ENCODE measurements around the gene AMH.

Gene AMH

DNA sequence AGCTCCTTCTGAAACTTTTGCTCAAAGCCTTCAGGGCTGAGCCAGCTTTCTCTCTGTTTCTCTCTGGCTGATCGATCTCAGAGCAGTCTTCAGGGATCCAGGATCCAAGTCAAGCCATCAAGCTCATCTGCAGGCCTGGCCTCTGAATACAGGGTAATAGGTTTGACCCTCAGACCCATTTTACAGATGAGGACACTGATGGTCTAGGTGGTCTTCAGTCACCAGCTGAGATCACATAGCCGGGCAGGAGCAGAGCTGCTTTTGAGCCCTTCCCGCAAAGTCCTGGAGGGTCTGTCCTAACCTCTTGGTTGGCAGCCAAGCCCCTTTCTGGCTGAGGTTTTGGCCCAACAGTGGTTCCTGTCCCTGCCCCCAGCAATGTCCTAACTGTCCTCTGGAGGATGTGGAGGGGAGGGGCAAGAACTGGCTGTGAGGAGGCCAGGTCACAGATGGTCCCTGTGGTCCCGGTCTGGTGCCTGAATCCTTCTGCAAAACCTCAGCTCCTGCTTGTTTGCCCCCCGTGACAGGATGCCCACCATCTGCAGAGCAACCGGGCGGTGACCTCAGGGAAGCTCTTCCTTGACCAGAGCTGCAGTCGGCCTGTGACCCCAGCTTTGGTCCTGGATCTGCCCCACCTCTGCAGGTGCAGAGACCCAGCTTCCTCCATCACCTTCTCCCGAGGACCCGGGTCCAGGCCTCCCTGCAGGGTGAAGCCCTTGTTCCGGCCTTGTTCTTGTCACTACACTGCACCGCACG is 38.6 kb downstream of the AMH start:
- no peak for DNase-seq (ENCODE audit: low spot score)

DNA sequence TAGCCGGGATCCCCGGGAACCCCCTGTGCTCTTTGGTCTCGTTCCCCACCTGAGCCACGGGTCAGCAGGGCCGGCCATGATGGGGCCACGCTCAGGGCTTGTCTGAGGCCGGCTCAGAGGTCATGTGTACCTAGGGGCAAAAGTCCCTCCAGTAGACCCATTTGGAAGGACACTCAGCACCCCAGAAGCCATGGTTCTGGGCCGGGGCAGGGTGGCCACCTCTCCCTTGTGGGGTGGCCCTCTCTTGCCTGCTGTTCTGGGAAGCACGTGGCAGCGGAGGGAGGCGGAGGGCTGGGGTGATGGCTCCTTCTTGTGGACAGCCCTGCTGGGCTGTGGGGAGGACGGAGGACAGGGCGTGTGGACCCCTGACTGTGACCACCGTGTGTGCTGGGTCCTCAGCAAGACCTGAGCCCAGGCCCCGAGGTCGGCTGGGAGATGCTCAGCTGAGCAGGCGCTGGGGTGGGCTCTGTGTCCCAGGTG is 39.3 kb downstream of the AMH start:
- DNase-seq (ENCODE audit: low spot score) = no peak

DNA sequence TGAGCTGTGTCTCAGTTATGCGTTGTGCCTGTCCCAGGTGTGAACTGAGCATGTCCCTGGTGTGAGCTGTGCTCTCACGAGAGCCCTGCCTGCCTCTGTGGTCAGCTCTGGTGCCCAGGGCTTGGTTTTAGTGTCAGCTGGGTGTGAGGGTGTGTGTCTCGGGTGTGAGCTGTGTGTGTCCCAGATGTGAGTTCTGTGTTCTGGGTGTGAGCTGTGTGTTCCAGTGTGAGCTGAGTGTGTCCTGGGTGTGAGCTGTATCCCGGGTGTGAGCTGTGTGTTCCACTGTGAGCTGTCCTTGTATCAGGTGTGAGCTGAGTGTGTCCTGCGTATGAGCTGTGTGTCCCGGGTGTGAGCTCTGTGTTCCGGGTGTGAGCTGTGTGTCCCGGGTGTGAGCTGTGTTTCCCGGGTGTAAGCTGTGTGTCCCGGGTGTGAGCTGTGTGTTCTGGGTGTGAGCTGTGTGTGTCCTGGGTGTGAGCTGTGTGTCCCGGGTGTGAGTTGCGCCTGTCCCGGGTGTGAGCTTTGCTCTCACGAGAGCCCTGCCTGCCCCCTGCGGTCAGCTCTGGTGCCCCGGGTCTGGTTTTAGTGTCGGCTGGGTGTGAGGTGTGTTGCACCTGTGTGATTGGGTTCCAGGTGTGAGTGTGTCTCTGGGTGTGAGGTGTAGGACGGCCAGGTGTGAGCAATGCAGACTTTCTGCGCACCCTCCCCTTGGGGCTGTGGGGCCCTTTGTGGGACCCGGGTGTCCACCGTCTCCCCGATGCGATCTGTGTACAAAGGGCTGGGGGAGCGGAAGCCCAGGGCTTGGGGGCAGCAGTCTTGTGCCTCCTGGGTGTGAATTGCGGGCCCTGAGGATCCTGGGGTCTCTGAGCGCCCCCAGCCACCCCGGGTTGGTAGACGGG is 39.9 kb downstream of the AMH start:
- no peak for DNase-seq (ENCODE audit: low spot score)

DNA sequence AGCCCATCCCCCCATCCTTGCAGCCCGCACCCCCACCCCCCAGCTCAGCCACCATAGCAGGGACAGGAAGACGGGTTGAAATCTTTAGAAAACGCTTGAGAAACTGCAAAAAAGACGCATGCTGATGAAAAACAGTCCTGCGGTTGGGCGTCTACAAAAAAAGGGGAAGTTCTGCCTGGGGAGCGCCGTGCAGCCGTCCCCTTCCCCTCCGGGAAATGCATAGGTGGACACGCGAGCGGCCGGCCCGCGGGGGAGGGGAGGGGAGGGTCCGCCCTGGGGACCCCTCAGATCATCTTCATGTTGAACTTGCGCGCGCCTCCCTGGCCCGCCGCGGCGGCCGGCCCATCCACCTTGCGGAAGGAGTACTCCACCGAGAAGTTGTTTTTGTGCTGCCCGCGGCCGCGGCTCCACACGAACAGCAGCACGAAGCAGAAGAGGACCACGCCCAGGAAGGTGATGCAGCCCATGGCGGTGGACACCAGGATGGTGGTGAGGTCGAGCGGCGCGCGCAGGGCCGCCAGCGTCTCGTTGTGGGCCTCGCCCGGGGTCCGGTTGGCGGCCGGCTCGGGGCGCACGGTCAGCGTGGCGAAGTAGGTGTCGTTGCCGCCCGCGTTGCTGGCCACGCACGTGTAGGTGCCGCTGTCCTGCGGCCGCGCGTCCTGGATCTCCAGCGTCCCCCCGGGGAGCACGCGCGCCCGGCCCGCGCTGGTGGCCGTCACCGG is 40.8 kb downstream of the AMH start:
- DNase-seq (ENCODE audit: low spot score) = no peak

DNA sequence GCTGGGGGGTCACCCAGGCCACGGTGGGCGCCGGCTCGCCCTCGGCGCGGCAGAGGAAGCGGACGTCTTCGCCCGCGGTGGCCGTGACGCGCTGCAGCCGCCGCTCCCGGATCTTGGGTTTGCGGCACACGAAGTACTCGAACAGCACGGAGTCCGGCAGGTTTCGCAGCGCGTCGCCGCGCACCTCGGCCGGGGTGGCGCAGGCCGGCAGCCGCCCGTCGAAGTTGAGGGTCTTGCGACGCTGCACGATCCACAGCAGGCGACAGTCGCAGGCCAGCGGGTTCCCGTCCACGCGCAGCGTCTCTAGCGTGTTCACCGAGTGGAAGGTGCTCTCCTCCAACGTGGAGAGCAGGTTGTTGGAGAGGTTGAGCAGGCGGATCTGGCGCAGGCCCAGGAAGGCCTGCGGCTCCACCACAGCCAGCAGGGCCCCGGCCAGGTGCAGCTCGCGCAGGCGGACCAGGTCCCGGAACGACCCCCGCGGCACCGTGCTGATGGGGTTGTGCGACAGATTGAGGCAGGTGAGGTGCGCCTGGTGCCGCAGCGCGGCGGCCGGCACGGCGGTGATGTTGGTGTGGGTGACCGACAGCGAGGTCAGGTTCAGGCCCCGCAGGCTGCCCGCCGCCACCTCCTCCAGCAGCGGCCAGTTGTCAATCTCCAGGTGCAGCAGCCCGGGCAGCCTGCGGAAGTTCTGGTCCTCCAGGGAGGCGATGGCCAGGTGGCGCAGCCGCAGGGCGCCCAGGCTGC is 41.5 kb downstream of the AMH start:
- DNase-seq (ENCODE audit: low spot score) = no peak

DNA sequence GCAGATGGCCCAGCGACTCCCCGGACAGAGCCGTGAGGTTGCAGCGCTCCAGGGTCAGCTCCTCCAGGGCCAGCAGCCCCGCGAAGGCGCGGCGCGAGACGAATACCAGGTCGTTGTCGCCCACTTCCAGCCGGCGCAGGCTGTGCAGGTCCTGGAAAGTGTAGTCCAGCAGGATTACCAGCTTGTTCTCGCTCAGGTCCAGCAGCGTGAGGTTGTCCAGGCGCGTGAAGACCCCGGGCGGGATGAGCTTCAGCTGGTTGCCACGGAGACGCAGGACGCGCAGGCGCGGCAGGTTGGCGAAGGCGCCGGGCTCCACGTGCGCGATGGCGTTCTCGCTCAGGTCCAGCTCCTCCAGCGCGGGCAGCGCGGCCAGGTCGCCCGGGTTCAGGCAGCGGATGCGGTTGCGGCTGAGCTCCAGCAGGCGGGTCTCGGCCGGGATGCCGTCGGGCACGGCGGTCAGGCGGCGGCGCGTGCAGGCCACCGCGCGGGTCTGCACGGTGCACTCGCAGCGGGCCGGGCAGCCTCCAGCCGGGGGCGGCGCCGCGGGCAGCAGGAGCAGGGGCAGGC is 42.1 kb downstream of the AMH start:
- DNase-seq (ENCODE audit: low spot score) = no peak

DNA sequence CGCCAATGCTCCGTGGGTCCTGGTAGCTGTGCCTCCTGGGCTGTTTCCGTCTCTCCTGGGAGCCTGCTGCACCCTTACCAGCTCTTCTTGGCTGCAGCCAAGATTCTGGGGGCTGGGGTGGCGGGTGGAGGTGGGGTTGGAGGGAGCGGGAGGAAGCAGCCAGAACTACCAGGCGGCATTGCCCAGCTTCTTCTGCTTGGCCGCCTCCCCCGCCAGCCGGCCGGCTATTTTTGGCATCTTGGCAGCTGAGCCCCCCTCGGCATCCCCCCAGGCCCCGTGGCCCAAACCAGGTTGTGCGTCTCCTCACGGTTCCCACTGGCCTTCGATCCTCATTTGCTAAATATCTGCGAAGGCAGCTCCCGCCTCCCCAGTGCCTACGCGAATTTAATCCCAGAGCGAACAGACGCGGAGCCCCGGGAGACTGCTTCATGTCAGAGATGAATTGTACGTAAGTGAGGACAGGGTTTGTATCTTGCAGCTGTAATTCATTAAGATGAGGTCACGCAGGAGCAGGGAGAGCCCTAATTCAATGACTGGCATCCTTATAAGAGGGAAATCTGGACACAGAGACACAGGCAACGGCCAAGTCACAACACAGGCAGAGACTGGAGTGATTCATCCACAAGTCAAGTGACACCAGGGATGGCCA is 45.7 kb downstream of the AMH start:
- DNase-seq (ENCODE audit: low spot score) = no peak

DNA sequence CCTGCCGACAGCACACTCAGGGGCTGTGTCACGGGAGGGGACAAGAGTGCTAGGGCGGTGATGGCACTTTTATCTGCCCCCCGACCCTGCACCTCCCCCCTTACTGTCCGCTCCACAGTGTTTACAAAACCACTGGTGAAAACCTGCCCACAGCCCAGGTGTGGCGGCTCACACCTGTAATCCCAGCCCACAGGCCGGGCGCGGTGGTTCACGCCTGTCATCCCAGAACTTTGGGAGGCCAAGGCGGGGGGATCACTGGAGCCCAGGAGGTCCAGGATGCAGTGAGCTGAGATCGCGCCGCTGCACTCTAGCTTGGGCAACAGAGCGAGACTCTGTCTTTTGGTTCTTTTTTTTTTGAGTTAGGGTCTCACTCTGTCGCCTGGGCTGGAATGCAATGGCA is 47.0 kb downstream of the AMH start:
- DNase-seq (ENCODE audit: low spot score) = no peak

DNA sequence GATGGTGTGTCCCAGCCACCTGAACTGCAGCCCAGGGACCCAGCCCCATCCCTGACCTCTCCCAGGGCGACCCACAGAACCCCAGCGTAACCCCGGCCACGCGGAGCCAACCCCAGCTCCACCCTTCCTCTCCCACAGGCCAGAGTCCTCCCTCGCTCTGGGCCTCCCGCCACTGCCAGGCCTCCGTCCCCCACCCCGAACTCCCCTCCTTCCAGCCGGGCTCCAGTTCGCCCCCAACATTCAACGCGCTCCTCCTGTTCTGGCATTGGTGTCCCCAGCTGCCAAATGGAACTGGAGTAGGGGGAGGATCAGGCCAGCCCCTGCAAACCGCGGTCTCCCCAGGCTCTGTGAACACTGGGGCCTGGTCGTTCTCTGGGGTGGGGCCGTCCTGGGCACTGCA is 51.4 kb downstream of the AMH start:
- no peak for DNase-seq (ENCODE audit: low spot score)
